Activated naive CD8-positive, alpha-beta T cell treated with anti-CD3 and anti-CD28 coated beads, Interleukin-2, amount 50 U/mL, for 24 hours (primary cell): Measurements from ENCODE around the gene TRIM63.

ENCODE experiments used
- ATAC-seq: fragments of 150-1000 bp; cut with Tn5 transposase; one replicate; pipeline ENCODE4 v1.10.0; 2021
- DNase-seq: peaks from one replicate; pipeline ENCODE4 v3.0.0; 2021
- H3K27ac Mint-ChIP-seq: one replicate; pipeline ENCODE4 v1.8.0; 2021; ENCODE audit warnings: mild to moderate bottlenecking, mixed read lengths
- H3K27me3 Mint-ChIP-seq: one replicate; pipeline ENCODE4 v1.8.0; 2021; ENCODE audit warnings: mixed read lengths
- H3K36me3 Mint-ChIP-seq: one replicate; pipeline ENCODE4 v1.8.0; 2021; ENCODE audit warnings: low read depth, mixed read lengths
- H3K4me1 Mint-ChIP-seq: one replicate; pipeline ENCODE4 v1.8.0; 2021; ENCODE audit warnings: mixed read lengths
- H3K4me3 Mint-ChIP-seq: one replicate; pipeline ENCODE4 v1.8.0; 2021; ENCODE audit warnings: mild to moderate bottlenecking, moderate library complexity, mixed read lengths
- H3K9me3 Mint-ChIP-seq: one replicate; pipeline ENCODE4 v1.8.0; 2021; ENCODE audit warnings: mixed read lengths

Gene TRIM63

GRCh38 chr1:26078286-26079177 is 11.1 kb upstream of the TRIM63 start:
- H3K27me3 Mint-ChIP-seq = peaks cover 6% of the 10 kb centered on the region

DNA sequence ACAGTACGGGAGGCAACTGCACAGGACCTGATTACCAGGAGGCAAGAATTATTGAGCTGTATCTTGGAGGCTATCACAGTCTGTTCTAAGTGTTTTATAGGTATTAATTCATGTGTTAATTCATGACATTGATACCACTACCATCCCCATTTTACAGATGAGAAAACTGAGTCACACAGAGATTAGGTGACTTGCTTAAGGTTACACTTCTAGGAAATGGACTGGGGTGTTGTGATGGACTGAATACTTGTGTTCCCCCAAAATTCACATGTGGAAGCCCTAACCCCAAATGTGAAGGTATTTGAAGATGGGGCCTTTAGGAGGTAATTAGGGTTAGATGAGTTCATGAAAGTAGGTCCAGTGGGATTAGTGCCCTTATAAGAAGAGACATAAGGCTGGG is 10.1 kb upstream of the TRIM63 start:
- Mint-ChIP-seq H3K4me3 (no peak overlapping the region), H3K4me1 (no peaks in the 10 kb centered on the region), H3K27ac (no peak overlapping the region), H3K36me3 (no peaks in the 10 kb centered on the region), H3K9me3 (no peaks in the 10 kb centered on the region), H3K27me3 (peaks cover 4% of the 10 kb centered on the region)
- ATAC-seq (no peak), DNase-seq (no peak)

More at GRCh38 chr1:26078286-26079177, 11.1 kb upstream of the TRIM63 start:
- ATAC-seq (no peak), DNase-seq (no peak)
- H3K9me3 Mint-ChIP-seq = no peaks in the 10 kb centered on the region
- H3K36me3 Mint-ChIP-seq = no peaks in the 10 kb centered on the region
- H3K4me1 Mint-ChIP-seq = no peaks in the 10 kb centered on the region
- no peak overlapping the region for H3K4me3 Mint-ChIP-seq
- no peak overlapping the region for H3K27ac Mint-ChIP-seq

DNA sequence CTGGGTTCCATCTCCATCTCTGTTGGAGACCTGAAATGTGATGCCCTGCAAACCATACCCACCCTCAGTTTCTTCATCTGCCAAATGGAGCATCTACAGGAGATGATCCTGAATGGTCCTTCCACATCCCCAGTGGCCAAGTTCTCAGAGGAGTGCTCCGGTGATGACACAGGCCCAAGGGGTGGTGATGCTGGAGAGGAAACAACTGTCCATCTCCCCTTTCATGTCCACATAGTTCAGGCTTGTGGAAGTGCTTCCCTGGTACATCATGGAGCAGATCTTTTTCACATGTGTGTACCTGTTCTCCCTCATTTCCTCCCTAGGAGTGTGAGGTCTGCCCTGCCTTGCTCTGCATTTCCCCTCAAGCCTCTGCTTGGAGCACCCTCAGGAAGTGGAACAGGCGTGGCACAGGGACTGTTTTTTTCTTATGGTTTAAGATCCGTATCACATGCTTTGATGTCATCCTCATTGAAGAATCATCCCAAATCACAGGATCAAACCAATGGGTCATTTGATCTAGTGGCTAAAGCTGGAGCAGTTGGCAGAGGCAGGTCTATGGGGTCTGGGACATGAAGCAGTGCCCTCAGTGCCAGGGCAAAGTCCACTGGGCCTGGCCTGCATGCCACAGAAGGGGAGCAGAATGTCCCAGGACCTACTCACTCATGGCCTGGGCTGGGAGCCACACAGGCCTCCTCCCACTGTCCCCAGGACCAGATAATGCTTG is 8.2 kb upstream of the TRIM63 start:
- ATAC-seq (no peak), DNase-seq (no peak)
- Mint-ChIP-seq H3K27ac (no peak overlapping the region), H3K9me3 (no peaks in the 10 kb centered on the region), H3K36me3 (no peaks in the 10 kb centered on the region), H3K4me1 (no peaks in the 10 kb centered on the region), H3K4me3 (no peak overlapping the region), H3K27me3 (peaks cover 9% of the 10 kb centered on the region)

- no peak overlapping the region for H3K4me3 Mint-ChIP-seq
- ATAC-seq (no peak), DNase-seq (no peak)
- H3K27ac Mint-ChIP-seq = no peak overlapping the region
- peaks cover 18% of the 10 kb centered on the region for H3K27me3 Mint-ChIP-seq
- H3K9me3 Mint-ChIP-seq = no peaks in the 10 kb centered on the region
- no peaks in the 10 kb centered on the region for H3K4me1 Mint-ChIP-seq
- H3K36me3 Mint-ChIP-seq = no peaks in the 10 kb centered on the region
These were observed 4.9 kb upstream of the TRIM63 start for GRCh38 chr1:26072305-26072704.

GRCh38 chr1:26070963-26071342 is 3.5 kb upstream of the TRIM63 start:
- Mint-ChIP-seq H3K27ac (no peak overlapping the region), H3K36me3 (no peaks in the 10 kb centered on the region), H3K4me1 (no peaks in the 10 kb centered on the region), H3K9me3 (no peaks in the 10 kb centered on the region), H3K4me3 (no peak overlapping the region), H3K27me3 (peaks cover 15% of the 10 kb centered on the region)
- no peak for DNase-seq
- ATAC-seq = no peak

DNA sequence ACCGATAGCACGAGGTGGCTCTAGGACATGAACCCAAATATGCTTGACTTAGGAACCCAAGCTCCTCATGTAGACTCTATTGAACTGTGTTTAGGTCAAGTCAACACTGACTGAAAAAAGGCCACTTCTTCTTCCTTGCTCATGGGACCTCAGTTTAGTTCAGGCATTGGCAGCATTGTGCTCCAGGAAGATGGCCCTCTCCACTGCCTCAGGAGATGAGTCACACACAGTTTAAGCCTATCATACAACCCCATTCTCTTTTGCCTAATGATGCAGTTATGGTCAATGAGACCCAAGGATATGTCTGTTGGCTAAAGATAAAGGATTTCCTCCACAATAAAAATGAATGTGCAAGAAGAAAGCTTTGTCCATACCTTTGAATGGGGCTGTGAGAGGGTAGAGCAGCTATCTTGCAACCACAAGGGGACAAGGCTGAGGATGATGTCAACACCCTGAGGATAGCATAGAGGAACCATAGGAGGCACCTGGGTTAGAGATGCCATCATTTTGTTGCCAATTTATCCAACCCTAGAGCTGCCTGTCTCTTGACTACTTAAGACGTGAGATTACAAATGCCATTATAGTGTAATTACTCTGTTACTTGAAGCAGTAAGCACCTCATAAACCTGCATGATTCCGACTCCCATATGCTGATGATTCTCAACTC is 3.0 kb upstream of the TRIM63 start:
- peaks cover 15% of the 10 kb centered on the region for H3K27me3 Mint-ChIP-seq
- DNase-seq (no peak), ATAC-seq (peak; percentile 7)
- no peaks in the 10 kb centered on the region for H3K9me3 Mint-ChIP-seq
- no peak overlapping the region for H3K27ac Mint-ChIP-seq
- no peaks in the 10 kb centered on the region for H3K4me1 Mint-ChIP-seq
- no peaks in the 10 kb centered on the region for H3K36me3 Mint-ChIP-seq
- no peak overlapping the region for H3K4me3 Mint-ChIP-seq

- DNase-seq (no peak), ATAC-seq (no peak)
- H3K4me3 Mint-ChIP-seq = no peak overlapping the region
- no peaks in the 10 kb centered on the region for H3K4me1 Mint-ChIP-seq
- H3K9me3 Mint-ChIP-seq = no peaks in the 10 kb centered on the region
- no peak overlapping the region for H3K27ac Mint-ChIP-seq
- peaks cover 15% of the 10 kb centered on the region for H3K27me3 Mint-ChIP-seq
- no peaks in the 10 kb centered on the region for H3K36me3 Mint-ChIP-seq
These were observed 2.5 kb upstream of the TRIM63 start for GRCh38 chr1:26069941-26070295.

DNA sequence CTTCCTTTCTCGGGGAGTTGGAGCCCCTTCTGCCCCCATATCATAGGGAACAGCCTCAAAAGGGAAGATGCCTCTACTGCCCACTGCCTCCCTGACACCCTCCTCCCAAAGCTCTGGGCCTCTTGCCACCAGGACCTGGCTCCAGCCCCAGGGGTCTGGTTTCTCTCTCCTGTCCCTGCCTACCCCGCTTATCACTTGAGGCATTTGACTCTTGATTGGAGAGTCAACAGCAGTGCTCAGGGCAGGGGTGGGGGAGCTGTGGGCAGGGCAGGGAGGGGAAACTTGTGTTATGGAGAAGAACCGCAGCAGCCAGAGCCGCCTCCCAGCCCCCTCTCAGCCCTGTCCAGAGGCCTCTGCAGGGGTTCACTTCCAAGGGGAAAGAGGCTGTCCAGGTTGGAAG is 573 bp downstream of the TRIM63 start:
- H3K36me3 Mint-ChIP-seq = no peaks in the 10 kb centered on the region
- DNase-seq = no peak
- no peaks in the 10 kb centered on the region for H3K4me1 Mint-ChIP-seq
- no peak for ATAC-seq
- H3K27me3 Mint-ChIP-seq = peaks cover 10% of the 10 kb centered on the region
- no peak overlapping the region for H3K27ac Mint-ChIP-seq
- no peak overlapping the region for H3K4me3 Mint-ChIP-seq
- H3K9me3 Mint-ChIP-seq = no peaks in the 10 kb centered on the region

DNA sequence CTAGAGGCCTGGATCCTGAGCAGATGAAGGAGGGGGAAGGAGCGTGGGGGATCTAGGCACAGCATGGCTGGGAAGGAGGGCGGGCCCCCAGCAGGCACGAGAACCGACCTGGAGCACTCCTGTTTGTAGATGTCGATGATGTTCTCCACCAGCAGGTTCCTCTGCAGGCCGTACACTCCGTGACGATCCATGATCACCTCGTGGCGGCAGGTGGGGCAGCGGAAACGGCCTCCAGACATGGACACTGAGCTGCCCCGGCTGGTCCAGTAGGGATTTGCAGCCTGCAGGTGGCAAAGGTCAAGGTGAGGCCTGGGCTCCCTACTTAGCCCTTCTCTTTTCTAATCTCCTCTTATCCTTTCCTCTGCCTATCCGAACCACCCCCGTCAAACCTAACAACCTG is 1.3 kb downstream of the TRIM63 start:
- no peak for DNase-seq
- H3K9me3 Mint-ChIP-seq = no peaks in the 10 kb centered on the region
- ATAC-seq = no peak
- H3K27ac Mint-ChIP-seq = no peak overlapping the region
- peaks cover 10% of the 10 kb centered on the region for H3K27me3 Mint-ChIP-seq
- H3K36me3 Mint-ChIP-seq = no peaks in the 10 kb centered on the region
- no peak overlapping the region for H3K4me3 Mint-ChIP-seq
- H3K4me1 Mint-ChIP-seq = no peaks in the 10 kb centered on the region

GRCh38 chr1:26064553-26064952 is 2.9 kb downstream of the TRIM63 start:
- no peaks in the 10 kb centered on the region for H3K36me3 Mint-ChIP-seq
- H3K27ac Mint-ChIP-seq = no peak overlapping the region
- no peaks in the 10 kb centered on the region for H3K9me3 Mint-ChIP-seq
- H3K4me1 Mint-ChIP-seq = no peaks in the 10 kb centered on the region
- H3K4me3 Mint-ChIP-seq = no peak overlapping the region
- H3K27me3 Mint-ChIP-seq = peaks cover 7% of the 10 kb centered on the region
- DNase-seq = no peak
- ATAC-seq = no peak

DNA sequence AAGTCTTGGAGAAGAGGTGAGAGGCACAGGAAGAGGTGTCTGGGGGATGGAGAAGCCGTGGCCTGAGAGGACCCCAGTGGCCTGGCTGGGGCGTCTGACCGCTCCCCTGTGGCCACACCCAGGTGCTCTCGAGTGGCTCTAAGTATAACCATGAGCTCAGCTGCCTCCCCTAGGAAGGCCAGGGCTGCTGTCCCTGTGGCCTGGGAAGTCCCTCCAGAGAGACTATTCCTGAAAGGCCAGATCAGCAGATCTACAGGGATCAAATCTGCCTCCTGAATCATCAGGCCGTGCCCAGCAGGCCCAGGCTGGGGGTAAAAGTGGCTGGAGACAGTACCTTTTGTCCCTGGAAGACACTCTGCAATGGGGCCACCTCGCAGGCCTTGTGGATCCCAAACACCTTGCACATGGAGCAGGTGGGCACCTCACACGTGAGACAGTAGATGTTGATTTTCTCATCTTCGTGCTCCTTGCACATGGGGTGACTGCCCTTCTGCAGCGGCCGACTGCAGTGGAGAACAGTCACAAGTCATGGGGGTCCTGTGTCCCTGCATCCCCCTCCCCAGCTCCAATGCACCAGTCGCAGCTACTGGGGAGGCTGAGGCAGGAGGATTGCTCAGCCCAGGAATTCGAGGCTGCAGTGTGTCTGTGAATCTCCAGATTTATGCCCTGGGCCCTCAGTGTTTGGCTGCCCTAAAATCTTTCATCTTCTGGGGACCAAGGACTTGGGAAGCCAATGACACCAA is 6.4 kb downstream of the TRIM63 start:
- Mint-ChIP-seq H3K36me3 (no peaks in the 10 kb centered on the region), H3K4me1 (no peaks in the 10 kb centered on the region), H3K4me3 (no peak overlapping the region), H3K27ac (no peak overlapping the region), H3K27me3 (peaks cover under 1% of the 10 kb centered on the region), H3K9me3 (no peaks in the 10 kb centered on the region)
- no peak for ATAC-seq
- DNase-seq = no peak

DNA sequence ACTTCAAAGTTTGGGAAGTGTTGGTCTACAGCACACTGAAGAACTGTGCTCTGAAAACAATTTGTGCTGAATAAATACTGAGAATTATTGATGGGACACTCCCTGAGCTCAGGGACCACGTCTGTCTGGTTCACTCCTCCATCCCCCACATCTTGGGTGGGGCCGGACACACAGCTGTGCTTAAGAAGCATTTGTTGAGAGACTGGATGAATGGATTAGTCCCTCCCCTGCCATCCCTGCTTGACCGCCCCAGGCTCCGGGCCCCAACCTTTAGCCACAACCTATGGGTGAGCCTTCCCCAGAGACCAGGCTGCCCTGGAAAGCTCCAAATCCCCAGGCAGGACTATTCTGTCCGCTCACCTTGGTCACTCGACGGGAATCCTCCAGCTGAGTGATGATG is 7.5 kb downstream of the TRIM63 start:
- ATAC-seq = no peak
- Mint-ChIP-seq H3K27ac (no peak overlapping the region), H3K36me3 (no peaks in the 10 kb centered on the region)

GRCh38 chr1:26058052-26058595 is 9.3 kb downstream of the TRIM63 start:
- Mint-ChIP-seq H3K27ac (no peak overlapping the region), H3K4me1 (no peaks in the 10 kb centered on the region), H3K9me3 (no peaks in the 10 kb centered on the region), H3K4me3 (no peak overlapping the region), H3K27me3 (peaks cover 17% of the 10 kb centered on the region), H3K36me3 (no peaks in the 10 kb centered on the region)
- DNase-seq (no peak), ATAC-seq (no peak)

More for the DNA sequence above, 7.5 kb downstream of the TRIM63 start:
- Mint-ChIP-seq H3K4me1 (no peaks in the 10 kb centered on the region), H3K27me3 (peaks cover 7% of the 10 kb centered on the region), H3K9me3 (no peaks in the 10 kb centered on the region), H3K4me3 (no peak overlapping the region)
- DNase-seq = no peak

- no peak overlapping the region for H3K4me3 Mint-ChIP-seq
- H3K9me3 Mint-ChIP-seq = no peaks in the 10 kb centered on the region
- DNase-seq = no peak
- no peaks in the 10 kb centered on the region for H3K36me3 Mint-ChIP-seq
- no peak overlapping the region for H3K27ac Mint-ChIP-seq
- no peaks in the 10 kb centered on the region for H3K4me1 Mint-ChIP-seq
- peaks cover 18% of the 10 kb centered on the region for H3K27me3 Mint-ChIP-seq
- ATAC-seq = no peak
These were observed 10.2 kb downstream of the TRIM63 start for GRCh38 chr1:26057189-26057588.
